GM12878 (cell line): ENCODE measurements around the gene DUS1L. TPM values are rescaled to one million over a fixed set of nuclear protein-coding genes. Genes with fewer than 3 reads are reported as not detected.

Source experiments
- ATAC-seq: fragments of 200-7000 bp; cut with Tn5 transposase; 3 replicates; pipeline ENCODE4 v1.9.1; 2020; ENCODE audit warnings: mild to moderate bottlenecking, moderate library complexity
- BruUV-seq: library from RNA; stranded (reverse); fragments of 400-500 nt; replicated peaks from 2 replicates; lab custom pipeline; 2021; lab: Mats Ljungman, UMichigan
- CTCF ChIA-PET: fragments of 300-600 bp; sonication (Branson Sonifier 250); formaldehyde crosslinking; extraction: SDS; loops from one replicate; lab custom pipeline; 2021; ENCODE audit warnings: inconsistent platforms; lab: Yijun Ruan, JAX
- POLR2A ChIA-PET: fragments of 350-600 bp; formaldehyde crosslinking; extraction: SDS; loops from one replicate; lab custom pipeline; 2021; ENCODE audit warnings: inconsistent platforms; lab: Charles Lee
- RAD21 ChIA-PET: fragments of 300-600 bp; sonication (Branson Sonifier 250); formaldehyde crosslinking; loops from one replicate; lab custom pipeline; 2023; ENCODE audit warnings: antibody characterized with exemption; ENCODE audit not compliant: unreplicated experiment; lab: Charles Lee
- SMC1A ChIA-PET: fragments of 300-600 bp; sonication (Branson Sonifier 250); formaldehyde crosslinking; loops from one replicate; lab custom pipeline; 2023; ENCODE audit not compliant: unreplicated experiment, uncharacterized antibody; lab: Charles Lee
- DNase-seq: peaks from one replicate; pipeline ENCODE4 v3.0.0-alpha.2; 2011; ENCODE audit warnings: low read depth, low spot score
- FAIRE-seq: peaks from 3 replicates; lab custom pipeline; 2011; peaks lifted over from hg19 to GRCh38; lab: Jason Lieb, UNC
- H2AFZ ChIP-seq: 2 replicates; pipeline ENCODE4 v1.6.0; 2011; ENCODE audit warnings: low read depth, low read length, control low read depth; ENCODE audit not compliant: control insufficient read depth
- H3K27ac ChIP-seq: 2 replicates; pipeline ENCODE4 v1.5.1; 2011; ENCODE audit warnings: control low read depth; ENCODE audit not compliant: control insufficient read depth, insufficient read depth
- H3K27me3 ChIP-seq, 2 experiments: replicated peaks in 1 of 2; 2 replicates each; pipeline versions ENCODE4 v1.6.0 to v1.6.1; 2011; ENCODE audit warnings: low read length in 1 of 2; ENCODE audit not compliant: control insufficient read depth in 2 of 2, insufficient read depth in 2 of 2
- H3K36me3 ChIP-seq, 2 experiments: 2 replicates each; pipeline ENCODE4 v1.5.1; 2011; ENCODE audit warnings: low read length in 1 of 2; ENCODE audit not compliant: control insufficient read depth in 2 of 2, insufficient read depth in 2 of 2
- H3K4me1 ChIP-seq: 2 replicates; pipeline ENCODE4 v1.6.1; 2011; ENCODE audit warnings: mild to moderate bottlenecking, low read length, moderate library complexity, mixed read lengths; ENCODE audit not compliant: control insufficient read depth, insufficient read depth
- H3K4me2 ChIP-seq: 2 replicates; pipeline ENCODE4 v1.6.0; 2011; ENCODE audit warnings: control low read depth; ENCODE audit not compliant: control insufficient read depth, insufficient read depth
- H3K4me3 ChIP-seq: fragments of 200-600 bp; sonication (generic); 2 replicates; pipeline ENCODE4 v1.5.1; 2016
- H3K79me2 ChIP-seq: 2 replicates; pipeline ENCODE4 v1.6.0; 2011; ENCODE audit warnings: low read length; ENCODE audit not compliant: control insufficient read depth, insufficient read depth
- H3K9ac ChIP-seq: 2 replicates; pipeline ENCODE4 v1.8.0; 2011; ENCODE audit warnings: low read length, control low read depth, mixed read lengths; ENCODE audit not compliant: control insufficient read depth, insufficient read depth
- H3K9me3 ChIP-seq: replicated peaks from 3 replicates; pipeline ENCODE4 v1.5.1; 2011; ENCODE audit warnings: mild to moderate bottlenecking, low read length; ENCODE audit not compliant: control insufficient read depth, insufficient read depth
- H4K20me1 ChIP-seq: 2 replicates; pipeline ENCODE4 v1.6.0; 2011; ENCODE audit not compliant: control insufficient read depth, insufficient read depth
- BRCA1 ChIP-seq: IDR thresholded peaks from 2 replicates; pipeline ENCODE4 v1.6.1; 2011; ENCODE audit warnings: low read depth, low read length, improper control_type of control experiment
- CREB1 ChIP-seq: IDR thresholded peaks from 2 replicates; pipeline ENCODE4 v1.6.1; 2012; ENCODE audit warnings: low read depth, mild to moderate bottlenecking, inconsistent platforms
- CTCF ChIP-seq, 3 experiments: IDR thresholded peaks in 2 of 3; conservative IDR thresholded peaks in 1 of 3; 2 replicates each; pipeline ENCODE4 v1.5.1; 2011; ENCODE audit warnings: low read depth in 3 of 3, low read length in 3 of 3, mild to moderate bottlenecking in 3 of 3, control low read depth in 2 of 3, moderate library complexity in 2 of 3, inconsistent platforms in 1 of 3, mixed read lengths in 1 of 3; ENCODE audit not compliant: control insufficient read depth in 2 of 3, insufficient read depth in 1 of 3; ENCODE audit errors: extremely low read depth in 1 of 3
- FOXM1 ChIP-seq: IDR thresholded peaks from 2 replicates; pipeline ENCODE4 v1.6.1; 2012; ENCODE audit warnings: low read depth, mild to moderate bottlenecking, inconsistent platforms, low read length, moderate library complexity
- GATAD2B ChIP-seq: fragments of 450-650 bp; conservative IDR thresholded peaks from 2 replicates; pipeline ENCODE4 v1.6.1; 2017; ENCODE audit warnings: low read depth, mild to moderate bottlenecking, moderate library complexity
- KDM1A ChIP-seq: fragments of 200-600 bp; sonication (generic); IDR thresholded peaks from 2 replicates; pipeline ENCODE4 v1.6.1; 2016; ENCODE audit warnings: borderline replicate concordance
- MTA2 ChIP-seq: fragments of 450-650 bp; IDR thresholded peaks from 2 replicates; pipeline ENCODE4 v1.6.1; 2016; ENCODE audit warnings: low read depth, mild to moderate bottlenecking, moderate library complexity
- NRF1 ChIP-seq: conservative IDR thresholded peaks from 2 replicates; pipeline ENCODE4 v1.6.1; 2011; ENCODE audit warnings: mild to moderate bottlenecking, low read depth, low read length, improper control_type of control experiment
- PML ChIP-seq: IDR thresholded peaks from 2 replicates; pipeline ENCODE4 v1.6.1; 2012; ENCODE audit warnings: low read length, inconsistent platforms
- RAD21 ChIP-seq: IDR thresholded peaks from 2 replicates; pipeline ENCODE4 v1.6.1; 2011; ENCODE audit warnings: mild to moderate bottlenecking, low read depth, low read length, moderate library complexity; ENCODE audit not compliant: insufficient read depth
- RBBP5 ChIP-seq: fragments of 200-600 bp; sonication (generic); conservative IDR thresholded peaks from 2 replicates; pipeline ENCODE4 v1.6.1; 2016
- SIX5 ChIP-seq: IDR thresholded peaks from 2 replicates; pipeline ENCODE4 v1.6.1; 2011; ENCODE audit warnings: mild to moderate bottlenecking, low read depth, low read length, moderate library complexity; ENCODE audit not compliant: severe bottlenecking
- SRF ChIP-seq, 2 experiments: IDR thresholded peaks; 2 replicates each; pipeline ENCODE4 v1.6.1; 2011; ENCODE audit warnings: low read depth in 2 of 2, low read length in 2 of 2, mild to moderate bottlenecking in 1 of 2, moderate library complexity in 1 of 2
- STAT1 ChIP-seq: fragments of 450-650 bp; conservative IDR thresholded peaks from 2 replicates; pipeline ENCODE4 v1.6.1; 2014; ENCODE audit warnings: antibody characterized with exemption, mild to moderate bottlenecking
- TCF7 ChIP-seq: IDR thresholded peaks from 2 replicates; pipeline ENCODE4 v1.6.1; 2014; ENCODE audit warnings: antibody characterized with exemption, borderline replicate concordance
- WRNIP1 ChIP-seq: IDR thresholded peaks from 2 replicates; pipeline ENCODE4 v1.6.1; 2011; ENCODE audit warnings: low read depth, low read length, improper control_type of control experiment, borderline replicate concordance
- YBX1 ChIP-seq: fragments of 450-650 bp; IDR thresholded peaks from 2 replicates; pipeline ENCODE4 v1.6.1; 2016; ENCODE audit warnings: antibody characterized with exemption
- ZNF207 ChIP-seq: fragments of 450-650 bp; IDR thresholded peaks from 2 replicates; pipeline ENCODE4 v1.6.1; 2014; ENCODE audit warnings: antibody characterized with exemption, mild to moderate bottlenecking, borderline replicate concordance
- ZNF24 ChIP-seq: fragments of 450-650 bp; IDR thresholded peaks from 2 replicates; pipeline ENCODE4 v1.6.1; 2017; ENCODE audit warnings: antibody characterized with exemption, mild to moderate bottlenecking
- WGBS: methylation state at CpG from one replicate; pipeline ENCODE4 v1.1.6; 2016; ENCODE audit warnings: low lambda C conversion rate; ENCODE audit not compliant: insufficient replicate concordance, insufficient coverage; ENCODE audit errors: missing lambda C conversion rate; 5-methylcytosine and 5-hydroxymethylcytosine counted together
- in situ Hi-C: fragments of 300-500 bp; cut with MboI; formaldehyde crosslinking; loops from 9 replicates; pipeline ENCODE4 v1.14.3; 2018; ENCODE audit warnings: mixed read lengths
- intact Hi-C: fragments of 100-400 bp; cut with micrococcal nuclease; formaldehyde crosslinking; loops from one replicate; pipeline ENCODE4 v1.14.2; 2022; ENCODE audit not compliant: unreplicated experiment
- polyA plus RNA-seq, 11 experiments: library from polyadenylated mRNA; depleted of rRNA in 4 of 11; unstranded in 6 of 11; stranded (reverse) in 5 of 11; fragments of >200 nt; fragmentation: Nextera tagmentation in 4 of 11; fragmentation: Illumina TruSeq in 1 of 11; extraction: Ambion mirVana in 4 of 11; extraction: Trizol in 1 of 11; gene quantifications; 1 replicate in 1 of 11; 2 replicates in 10 of 11; pipeline versions ENCODE4 v1.2.1 to v1.2.3, GENCODE V29; 2011 to 2016; ENCODE audit warnings: inconsistent platforms in 2 of 11, missing spikeins in 2 of 11, low read depth in 1 of 11
- total RNA-seq, 4 experiments: library from RNA; depleted of rRNA in 3 of 4; stranded (reverse); fragments of >200 nt in 3 of 4; fragmentation: Illumina TruSeq in 1 of 4; extraction: Trizol in 1 of 4; gene quantifications; 2 replicates each; pipeline versions ENCODE4 v1.2.1 to v1.2.3, GENCODE V29; 2013 to 2021
- TF ChIP-seq, protein P1 (sequence below): IDR thresholded peaks from 2 replicates; pipeline ENCODE4 v1.6.1; 2012; ENCODE audit warnings: low read depth, low read length, improper control_type of control experiment
- TF ChIP-seq, protein P2 (sequence below): IDR thresholded peaks from 2 replicates; pipeline ENCODE4 v1.6.1; 2011; ENCODE audit warnings: low read depth, mild to moderate bottlenecking, low read length, moderate library complexity, borderline replicate concordance; ENCODE audit errors: extremely low read depth

DUS1L gene
- total and polyA plus RNA-seq, 10 of the 15 experiments (the other 5 are each of a cell fraction or from before 2014, with no cell fraction given), result 6.1 to 157 (median 44.5) TPM

- TF ChIP-seq SRF (IDR thresholded peaks at IDR 0.05; ENCODE audit: low read depth in 2 of 2, low read length in 2 of 2), result no peak
- no peak for TF ChIP-seq KDM1A
Measured at GRCh38 chr17:82050152-82050760, 15.3 kb downstream of the DUS1L start (continued).

DNA sequence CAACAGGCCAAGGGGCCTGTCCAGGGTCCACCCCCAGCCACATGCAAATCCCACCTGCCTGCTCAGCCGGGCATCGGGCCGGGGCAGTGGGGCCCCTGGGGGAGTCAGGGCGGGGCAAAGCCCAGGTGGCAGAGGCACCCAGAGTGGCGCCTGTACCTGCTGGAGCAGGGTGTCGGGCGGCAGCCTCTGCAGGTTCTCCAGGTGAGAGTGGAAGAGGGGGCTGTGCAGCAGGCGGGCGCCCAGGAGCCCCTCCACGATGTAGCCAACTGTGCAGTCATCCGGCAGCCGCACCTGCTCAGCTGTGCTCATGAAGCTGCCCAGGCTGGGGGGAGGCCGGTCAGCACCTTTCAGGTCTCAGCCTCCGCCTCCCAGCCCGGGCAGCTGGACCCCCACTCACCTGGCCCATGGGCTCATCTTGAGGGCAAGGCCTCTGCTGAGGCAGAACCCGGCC, 16.1 kb downstream of the DUS1L start:
- H3K4me3 ChIP-seq, result no peak overlapping the region
- 81% methylated on average over 16 of the region's 16 CpGs for WGBS
- in situ Hi-C loops (no loop called here), intact Hi-C loops (no loop called here)
- H3K27ac ChIP-seq, result no peak overlapping the region
- H3K79me2 ChIP-seq, result peaks cover 14% of the 10 kb centered on the region
- H4K20me1 ChIP-seq, result no peaks in the 10 kb centered on the region
- ChIA-PET CTCF (interaction anchor here (1.7 kb wide), 1 partner anchor 12 kb away, joined by 7 read pairs; the partner anchor contains the start of gene DCXR), POLR2A (interaction anchor here (1.0 to 1.5 kb wide), 3 partner anchors 12 to 54 kb away, joined by 3 to 4 read pairs (median 4); partner anchors contain the start of gene DCXR), SMC1A (no interaction called here)
- no peak for ATAC-seq
- FAIRE-seq, result no peak
- DNase-seq, result no peak
- BruUV-seq, result no TSS peak
- H3K9me3 ChIP-seq, result no peaks in the 10 kb centered on the region
- H3K27me3 ChIP-seq, result no peaks in the 10 kb centered on the region
- no peak overlapping the region for H2AFZ ChIP-seq
- H3K4me2 ChIP-seq, result no peak overlapping the region
- peaks cover 4% of the 10 kb centered on the region for H3K4me1 ChIP-seq
- TF ChIP-seq CREB1 (no peak), YBX1 (no peak), ZNF24 (no peak), TCF7 (no peak), BRCA1 (no peak), FOXM1 (no peak), RAD21 (no peak), MTA2 (no peak), WRNIP1 (no peak), RBBP5 (no peak), KDM1A (no peak), ZNF207 (no peak), SIX5 (no peak), STAT1 (no peak), PML (no peak), NRF1 (no peak), CTCF (IDR thresholded peaks at IDR 0.05 in 2 of 3, conservative IDR thresholded peaks at IDR 0.05 in 1 of 3; ENCODE audit: control insufficient read depth in 2 of 3, extremely low read depth in 1 of 3, insufficient read depth in 1 of 3, low read depth in 3 of 3, low read length in 3 of 3) (no peak), GATAD2B (no peak)
- TF ChIP-seq, protein P1, sequence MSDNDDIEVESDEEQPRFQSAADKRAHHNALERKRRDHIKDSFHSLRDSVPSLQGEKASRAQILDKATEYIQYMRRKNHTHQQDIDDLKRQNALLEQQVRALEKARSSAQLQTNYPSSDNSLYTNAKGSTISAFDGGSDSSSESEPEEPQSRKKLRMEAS, result no peak
- TF ChIP-seq, protein P2, sequence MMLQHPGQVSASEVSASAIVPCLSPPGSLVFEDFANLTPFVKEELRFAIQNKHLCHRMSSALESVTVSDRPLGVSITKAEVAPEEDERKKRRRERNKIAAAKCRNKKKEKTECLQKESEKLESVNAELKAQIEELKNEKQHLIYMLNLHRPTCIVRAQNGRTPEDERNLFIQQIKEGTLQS, result no peak
- TF ChIP-seq, all 136 proteins: peak for 0
- Histone ChIP-seq H3K9ac (no peak overlapping the region), H3K36me3 (peaks cover 0 to under 1% of the 10 kb centered on the region in 2 experiments; a peak in 3 of 4 replicates)
- RAD21 ChIA-PET, result interaction anchor here (1.3 kb wide), 1 partner anchor 12 kb away, joined by 4 read pairs; the partner anchor contains the start of gene DCXR
